DOHH2 (cell line): Measurements from ENCODE around the gene CYBRD1.

Source experiments
- H3F3A ChIP-seq: fragments of 200-600 bp; sonication (generic), shearing (Covaris generic); 2 replicates; pipeline ENCODE4 v1.6.0; 2016; ENCODE audit warnings: antibody characterized with exemption, mild to moderate bottlenecking; ENCODE audit not compliant: control insufficient read depth, insufficient read depth
- H3K27ac ChIP-seq: fragments of 200-600 bp; sonication (generic); 2 replicates; pipeline ENCODE4 v1.5.1; 2014; ENCODE audit warnings: low read depth, mild to moderate bottlenecking, low read length, moderate library complexity
- H3K27me3 ChIP-seq: fragments of 200-600 bp; sonication (generic); 2 replicates; pipeline ENCODE4 v1.6.1; 2014; ENCODE audit warnings: mild to moderate bottlenecking, low read length, mixed read lengths; ENCODE audit not compliant: control insufficient read depth
- H3K36me3 ChIP-seq: fragments of 200-600 bp; sonication (generic); 2 replicates; pipeline ENCODE4 v1.6.1; 2014; ENCODE audit warnings: mild to moderate bottlenecking, low read length, moderate library complexity, mixed read lengths; ENCODE audit not compliant: control insufficient read depth
- H3K4me1 ChIP-seq: fragments of 200-600 bp; sonication (generic); 2 replicates; pipeline ENCODE4 v1.6.1; 2014; ENCODE audit warnings: mild to moderate bottlenecking, low read length, mixed read lengths; ENCODE audit not compliant: control insufficient read depth
- H3K4me2 ChIP-seq: fragments of 200-600 bp; sonication (generic); 2 replicates; pipeline ENCODE4 v1.6.0; 2014; ENCODE audit warnings: mild to moderate bottlenecking, low read length, moderate library complexity
- H3K4me3 ChIP-seq: fragments of 200-600 bp; sonication (generic); 2 replicates; pipeline ENCODE4 v1.5.1; 2014; ENCODE audit warnings: mild to moderate bottlenecking, low read length, mixed read lengths
- H3K79me2 ChIP-seq: fragments of 200-600 bp; sonication (generic); 2 replicates; pipeline ENCODE4 v1.6.1; 2014; ENCODE audit warnings: mild to moderate bottlenecking, low read length, mixed read lengths; ENCODE audit not compliant: control insufficient read depth
- H3K9me2 ChIP-seq: fragments of 200-600 bp; sonication (generic); replicated peaks from 2 replicates; pipeline ENCODE4 v1.6.1; 2014; ENCODE audit warnings: mild to moderate bottlenecking, low read length, mixed read lengths; ENCODE audit not compliant: control insufficient read depth
- H3K9me3 ChIP-seq: fragments of 200-600 bp; sonication (generic); 2 replicates; pipeline ENCODE4 v1.6.1; 2014; ENCODE audit warnings: antibody characterized with exemption, low read length, mixed read lengths; ENCODE audit not compliant: control insufficient read depth, insufficient read depth
- H4K20me1 ChIP-seq: fragments of 200-600 bp; sonication (generic); 2 replicates; pipeline ENCODE4 v1.6.0; 2014; ENCODE audit warnings: low read depth, mild to moderate bottlenecking, antibody characterized with exemption, low read length, moderate library complexity; ENCODE audit not compliant: control insufficient read depth, insufficient read depth
- CTCF ChIP-seq: fragments of 200-600 bp; sonication (generic); IDR thresholded peaks from one replicate; pipeline ENCODE4 v1.5.1; 2014; ENCODE audit warnings: antibody characterized with exemption, mild to moderate bottlenecking, low read depth, low read length; ENCODE audit not compliant: poor library complexity, severe bottlenecking
- EZH2phosphoT487 ChIP-seq: fragments of 200-600 bp; sonication (generic); IDR thresholded peaks from 2 replicates; pipeline ENCODE4 v1.6.1; 2017; ENCODE audit warnings: borderline replicate concordance, mild to moderate bottlenecking, antibody characterized with exemption, low read length, moderate library complexity, mixed read lengths

Gene CYBRD1

DNA sequence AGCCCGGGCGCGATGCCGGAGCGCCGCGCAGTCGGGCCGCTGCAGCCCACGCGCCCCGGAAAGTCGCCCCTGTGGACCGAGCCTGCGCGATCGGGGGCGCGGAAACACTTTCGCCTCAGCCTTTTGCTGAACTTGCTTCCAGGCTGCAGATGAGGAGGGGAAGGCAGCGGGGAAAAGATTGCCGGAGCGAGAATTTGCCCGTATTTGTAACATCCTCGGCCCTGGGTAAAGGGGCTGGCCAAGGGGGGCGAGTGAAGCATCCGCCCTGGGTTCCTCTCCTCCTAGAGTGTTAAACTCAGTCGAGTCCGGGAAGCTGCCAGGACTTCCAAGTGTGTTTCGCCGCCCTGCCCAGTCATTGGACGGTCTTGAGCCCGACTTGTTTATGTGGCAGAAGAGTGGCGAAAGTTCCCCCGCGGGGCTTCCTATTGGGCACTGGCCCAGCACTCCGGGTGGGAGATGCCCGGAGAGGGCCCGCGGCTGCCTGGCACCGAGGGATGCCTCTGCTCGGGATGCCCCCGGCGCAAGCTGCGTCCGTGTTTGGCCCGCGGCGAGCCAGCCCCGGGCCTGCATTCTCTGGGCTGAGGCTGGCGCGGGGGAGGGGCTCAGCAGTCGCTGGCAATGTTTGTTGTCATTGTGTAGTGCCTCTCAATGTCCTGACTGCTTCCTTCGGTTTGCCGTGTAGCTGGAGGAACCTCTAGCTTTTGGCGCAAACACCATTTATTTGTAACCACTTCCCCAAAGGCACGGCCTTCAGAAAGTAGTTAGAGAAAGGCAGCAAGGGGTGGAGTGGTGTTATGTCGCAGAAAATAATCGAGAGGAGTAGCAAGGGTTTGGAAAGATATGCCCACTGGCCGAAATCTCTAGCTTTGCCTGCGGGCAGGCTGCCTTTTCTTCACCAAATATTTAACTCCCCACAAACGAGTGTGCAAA lies 1.1 kb downstream of the CYBRD1 start:
- TF ChIP-seq CTCF (no peak), EZH2phosphoT487 (0 out of 2 replicates have a peak, but pooled peaks have one; percentile 13)
- Histone ChIP-seq H3K4me1 (peaks cover 15% of the 10 kb centered on the region), H3K79me2 (no peaks in the 10 kb centered on the region), H3K27me3 (peaks cover 61% of the 10 kb centered on the region), H4K20me1 (no peaks in the 10 kb centered on the region), H3K9me3 (no peaks in the 10 kb centered on the region), H3K4me2 (peak overlapping the region; percentile 87), H3K4me3 (peak overlapping the region; percentile 73), H3F3A (no peaks in the 10 kb centered on the region), H3K27ac (no peak overlapping the region), H3K36me3 (no peaks in the 10 kb centered on the region), H3K9me2 (no peaks in the 10 kb centered on the region)

DNA sequence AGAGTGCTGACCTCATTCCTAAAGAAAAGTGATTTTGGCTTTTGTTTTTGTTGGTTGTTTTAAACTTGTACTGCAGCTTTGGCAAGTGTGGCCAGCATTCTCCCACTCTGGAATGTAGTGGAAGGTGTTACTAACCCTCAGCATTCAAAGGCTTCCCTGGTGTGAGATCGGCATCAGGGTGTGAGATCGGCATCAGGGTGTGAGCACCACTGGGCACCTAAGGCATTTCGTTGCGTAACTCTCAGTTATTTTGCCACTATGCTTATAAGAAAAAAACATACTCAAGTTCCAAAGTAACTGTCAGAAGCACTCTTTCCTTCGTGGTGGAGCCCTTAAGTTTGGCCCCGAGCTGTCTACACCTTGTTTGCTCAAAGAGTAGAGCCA lies 1.7 kb downstream of the CYBRD1 start:
- Histone ChIP-seq H4K20me1 (no peaks in the 10 kb centered on the region), H3K27ac (no peak overlapping the region), H3K79me2 (no peaks in the 10 kb centered on the region), H3F3A (no peaks in the 10 kb centered on the region), H3K4me1 (peaks cover 15% of the 10 kb centered on the region), H3K9me3 (no peaks in the 10 kb centered on the region), H3K9me2 (no peaks in the 10 kb centered on the region), H3K27me3 (peaks cover 64% of the 10 kb centered on the region), H3K4me2 (peak overlapping the region; percentile 87), H3K36me3 (no peaks in the 10 kb centered on the region), H3K4me3 (no peak overlapping the region)
- TF ChIP-seq EZH2phosphoT487 (no peak), CTCF (no peak)

DNA sequence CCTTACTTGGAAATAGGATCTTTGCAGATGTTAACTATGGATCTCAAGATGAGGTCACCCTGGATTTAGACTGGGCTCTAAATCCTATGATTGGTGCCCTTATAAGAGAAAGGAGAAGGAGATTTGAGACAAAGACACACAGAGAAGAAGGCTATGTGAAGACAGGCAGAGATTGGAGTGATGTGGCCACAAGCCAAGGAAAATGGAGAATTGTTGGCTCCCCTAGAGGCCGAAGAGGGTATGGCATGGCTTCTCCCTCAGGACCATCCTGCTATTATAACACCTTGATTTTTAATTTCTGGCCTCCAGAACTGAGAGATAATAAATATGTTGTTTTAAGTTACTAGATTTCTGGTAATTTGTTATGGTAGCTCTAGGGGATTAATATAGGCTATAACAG lies 7.6 kb downstream of the CYBRD1 start:
- Histone ChIP-seq H3K79me2 (no peaks in the 10 kb centered on the region), H3K27ac (no peak overlapping the region), H3K4me1 (no peaks in the 10 kb centered on the region), H3K36me3 (no peaks in the 10 kb centered on the region), H3K27me3 (peaks cover 30% of the 10 kb centered on the region), H3K9me3 (peaks cover 4% of the 10 kb centered on the region; the same call in 1 of the 2 replicates), H4K20me1 (no peaks in the 10 kb centered on the region), H3F3A (no peaks in the 10 kb centered on the region), H3K4me3 (no peak overlapping the region), H3K9me2 (no peaks in the 10 kb centered on the region), H3K4me2 (no peak overlapping the region)
- TF ChIP-seq EZH2phosphoT487: no peak
- peak; percentile 88 for TF ChIP-seq CTCF
